ENCODE measurements around the gene IDH3A.

IDH3A gene

GRCh38 chr15:78201281-78202190 is 52.4 kb downstream of the IDH3A start:
- no peak for TF ChIP-seq CTCF (IDR thresholded peaks at IDR 0.05; ENCODE audit: insufficient read depth, low read depth, low read length, missing control alignments)
- H3K4me3 ChIP-seq (ENCODE audit: low read depth, low read length) = no peak overlapping the region
- no peak for DNase-seq (ENCODE audit: low read depth)

GRCh38 chr15:78203346-78204225 is 54.4 kb downstream of the IDH3A start:
- H3K4me3 ChIP-seq (ENCODE audit: low read depth, low read length) = no peak overlapping the region
- no peak for TF ChIP-seq CTCF (IDR thresholded peaks at IDR 0.05; ENCODE audit: insufficient read depth, low read depth, low read length, missing control alignments)
- DNase-seq (ENCODE audit: low read depth) = no peak

- DNase-seq (ENCODE audit: low read depth) = no peak
- TF ChIP-seq CTCF (IDR thresholded peaks at IDR 0.05; ENCODE audit: insufficient read depth, low read depth, low read length, missing control alignments) = no peak
Observed at GRCh38 chr15:78204351-78205309, 55.5 kb downstream of the IDH3A start.

GRCh38 chr15:78205337-78205736 is 56.2 kb downstream of the IDH3A start:
- H3K4me3 ChIP-seq (ENCODE audit: low read depth, low read length) = no peak overlapping the region
- no peak for DNase-seq (ENCODE audit: low read depth)
- no peak for TF ChIP-seq CTCF (IDR thresholded peaks at IDR 0.05; ENCODE audit: insufficient read depth, low read depth, low read length, missing control alignments)

More at GRCh38 chr15:78204351-78205309, 55.5 kb downstream of the IDH3A start:
- H3K4me3 ChIP-seq (ENCODE audit: low read depth, low read length) = no peak overlapping the region

DNA sequence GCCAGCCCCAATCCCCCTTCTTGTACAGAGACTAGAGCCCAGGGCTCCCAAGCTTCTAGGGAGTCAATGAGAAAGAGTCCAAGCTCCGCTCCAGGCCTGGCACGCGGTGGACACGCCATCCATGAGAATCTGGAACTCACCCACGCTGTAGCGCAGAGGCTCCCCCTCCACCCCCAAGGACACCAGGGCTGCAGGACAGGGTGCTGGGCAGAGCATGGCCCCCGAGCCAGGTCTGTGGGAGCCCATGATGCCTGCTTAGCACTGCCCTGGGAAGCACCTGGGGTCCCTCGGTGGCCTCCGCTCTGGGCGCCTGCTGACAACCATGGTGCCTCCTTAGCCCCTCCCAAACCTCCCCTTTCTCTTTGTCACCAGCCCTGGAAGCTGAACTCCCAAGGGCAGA is 56.7 kb downstream of the IDH3A start:
- H3K4me3 ChIP-seq (ENCODE audit: low read depth, low read length) = no peak overlapping the region
- TF ChIP-seq CTCF (IDR thresholded peaks at IDR 0.05; ENCODE audit: insufficient read depth, low read depth, low read length, missing control alignments) = no peak
- DNase-seq (ENCODE audit: low read depth) = no peak
